Activated CD4-positive, alpha-beta T cell treated with anti-CD3 and anti-CD28 coated beads for 36 hours (primary cell): ENCODE measurements around the gene TMEM203. TPM values are rescaled to one million over a fixed set of nuclear protein-coding genes. Genes with fewer than 3 reads are reported as not detected.
A peak's percentile ranks its signal among the peaks of the same experiment; 100 is the strongest.

Experiments
- ATAC-seq: fragments of 200-7000 bp; cut with Tn5 transposase; one replicate; pipeline ENCODE4 v1.10.0; 2021; ENCODE audit warnings: mild to moderate bottlenecking, moderate library complexity
- CTCF ChIA-PET: fragments of 350-600 bp; sonication (Branson Sonifier 250); formaldehyde crosslinking; loops from one replicate; lab custom pipeline; 2021; ENCODE audit warnings: antibody characterized with exemption; lab: Charles Lee
- POLR2A ChIA-PET: fragments of 350-600 bp; sonication (Branson Sonifier 250); formaldehyde crosslinking; loops from one replicate; lab custom pipeline; 2021; ENCODE audit warnings: antibody characterized with exemption, inconsistent platforms; lab: Charles Lee
- DNase-seq: peaks from one replicate; pipeline ENCODE4 v3.0.0-alpha.2; 2020
- H3K27ac Mint-ChIP-seq: one replicate; pipeline ENCODE4 v1.8.0; 2021; ENCODE audit warnings: mixed read lengths
- H3K27me3 Mint-ChIP-seq: one replicate; pipeline ENCODE4 v1.8.0; 2021; ENCODE audit warnings: mixed read lengths
- H3K36me3 Mint-ChIP-seq: one replicate; pipeline ENCODE4 v1.8.0; 2021; ENCODE audit warnings: low read depth, mixed read lengths
- H3K4me1 Mint-ChIP-seq: one replicate; pipeline ENCODE4 v1.8.0; 2021; ENCODE audit warnings: mixed read lengths
- H3K4me3 Mint-ChIP-seq: one replicate; pipeline ENCODE4 v1.8.0; 2021; ENCODE audit warnings: mild to moderate bottlenecking, moderate library complexity, mixed read lengths
- H3K9me3 Mint-ChIP-seq: one replicate; pipeline ENCODE4 v1.8.0; 2021; ENCODE audit warnings: low read depth, mixed read lengths
- intact Hi-C, 2 experiments: fragments of 100-400 bp; cut with DNase I in 1 of 2; cut with micrococcal nuclease in 1 of 2; formaldehyde crosslinking; loops; one replicate each; pipeline versions ENCODE4 v1.14.2 to v1.15.1; 2022 to 2024; cut with DNase I, micrococcal nuclease
- total RNA-seq, 2 experiments: library from RNA; stranded (reverse); gene quantifications; one replicate each; pipeline ENCODE4 v1.2.3, GENCODE V29; 2021

Gene TMEM203
- total RNA-seq, 2 experiments from 2014 or later = 25.0 to 30.7 TPM

DNA sequence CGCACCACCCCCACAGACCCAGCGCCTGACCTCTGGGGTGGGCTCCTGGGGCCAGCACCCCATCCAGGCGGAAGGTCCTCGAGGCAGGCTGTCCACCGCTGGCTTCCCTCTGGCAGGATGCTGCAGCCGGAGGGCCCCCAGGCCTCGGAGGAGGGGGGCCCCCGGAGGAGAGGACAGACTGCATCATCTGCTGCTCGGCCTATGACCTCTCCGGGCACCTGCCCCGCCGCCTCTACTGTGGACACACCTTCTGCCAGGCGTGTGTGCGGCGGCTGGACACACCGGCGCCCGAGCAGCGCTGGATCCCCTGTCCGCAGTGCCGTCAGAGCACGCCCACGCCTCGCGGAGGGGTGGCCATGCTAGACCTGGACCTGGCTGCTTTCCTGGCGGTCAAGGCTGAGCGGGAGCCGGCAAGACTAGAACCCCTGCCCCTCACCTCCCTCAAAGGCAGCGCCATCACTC, 23.1 kb upstream of the TMEM203 start:
- no peak overlapping the region for H3K4me3 Mint-ChIP-seq
- DNase-seq = no peak
- peaks cover 8% of the 10 kb centered on the region for H3K4me1 Mint-ChIP-seq
- ChIA-PET CTCF (interaction anchor here (0.5 kb wide), 1 partner anchor 182 kb away, joined by 3 read pairs; no protein-coding TSS in a partner anchor), POLR2A (no interaction called here)
- H3K27ac Mint-ChIP-seq = no peak overlapping the region
- ATAC-seq = no peak
- peaks cover 2% of the 10 kb centered on the region for H3K27me3 Mint-ChIP-seq
- no peaks in the 10 kb centered on the region for H3K36me3 Mint-ChIP-seq
- H3K9me3 Mint-ChIP-seq = no peaks in the 10 kb centered on the region
- intact Hi-C loops = loop anchor here in 1 of 2 experiments (10.0 kb wide), 2 partner anchors 184 to 444 kb away; partner anchors contain the start of gene NPDC1

DNA sequence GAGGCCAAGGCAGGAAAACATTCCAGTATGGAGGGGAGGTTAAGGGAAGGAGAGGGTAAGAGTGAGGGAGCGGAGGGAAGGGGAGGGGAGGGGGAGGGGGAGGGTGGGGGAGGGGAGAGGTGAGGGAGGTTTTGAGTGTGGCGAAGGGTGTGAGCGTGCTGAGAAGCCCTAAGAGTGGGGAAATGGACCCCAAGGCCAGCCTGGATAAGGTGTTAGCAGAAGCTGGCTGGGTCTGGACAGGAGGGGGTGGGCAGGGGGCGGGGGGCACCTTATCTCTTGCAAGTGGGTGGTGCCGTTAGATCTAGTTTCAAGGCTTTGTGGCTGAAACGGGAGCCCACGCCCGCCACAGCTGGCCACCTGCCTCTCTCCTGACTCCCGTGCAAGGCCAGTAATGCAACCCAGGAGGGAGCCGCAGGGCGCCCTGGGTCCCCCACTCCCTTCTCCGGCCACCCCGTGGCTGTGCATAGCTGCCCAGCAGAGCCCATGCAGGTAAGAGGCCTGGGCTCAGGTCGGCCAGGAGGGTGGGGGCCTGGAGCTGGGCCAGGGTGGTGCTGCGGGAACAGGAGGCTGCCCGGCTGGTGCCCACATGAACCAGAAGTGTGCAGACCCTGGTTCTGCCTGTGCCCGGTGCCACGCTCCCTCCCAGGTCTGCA, 22.5 kb upstream of the TMEM203 start:
- H3K4me3 Mint-ChIP-seq = no peak overlapping the region
- H3K27me3 Mint-ChIP-seq = peaks cover 2% of the 10 kb centered on the region
- CTCF ChIA-PET = interaction anchor here (0.6 to 2.9 kb wide), 8 partner anchors 9 to 181 kb away, joined by 3 to 13 read pairs (median 8); partner anchors contain the start of genes NDOR1, NPDC1, TMEM203 and TPRN
- H3K27ac Mint-ChIP-seq = no peak overlapping the region
- H3K4me1 Mint-ChIP-seq = peaks cover 8% of the 10 kb centered on the region
- no peaks in the 10 kb centered on the region for H3K9me3 Mint-ChIP-seq
- intact Hi-C loops = loop anchor here (1.0 to 10.0 kb wide), 3 partner anchors 110 to 443 kb away; partner anchors contain the start of gene NPDC1 (in 1 of the 2)
- H3K36me3 Mint-ChIP-seq = no peaks in the 10 kb centered on the region
- POLR2A ChIA-PET = interaction anchor here (1.0 kb wide), 1 partner anchor 13 kb away, joined by 6 read pairs; the partner anchor contains the start of gene TUBB4B
- DNase-seq = no peak
- no peak for ATAC-seq

DNA sequence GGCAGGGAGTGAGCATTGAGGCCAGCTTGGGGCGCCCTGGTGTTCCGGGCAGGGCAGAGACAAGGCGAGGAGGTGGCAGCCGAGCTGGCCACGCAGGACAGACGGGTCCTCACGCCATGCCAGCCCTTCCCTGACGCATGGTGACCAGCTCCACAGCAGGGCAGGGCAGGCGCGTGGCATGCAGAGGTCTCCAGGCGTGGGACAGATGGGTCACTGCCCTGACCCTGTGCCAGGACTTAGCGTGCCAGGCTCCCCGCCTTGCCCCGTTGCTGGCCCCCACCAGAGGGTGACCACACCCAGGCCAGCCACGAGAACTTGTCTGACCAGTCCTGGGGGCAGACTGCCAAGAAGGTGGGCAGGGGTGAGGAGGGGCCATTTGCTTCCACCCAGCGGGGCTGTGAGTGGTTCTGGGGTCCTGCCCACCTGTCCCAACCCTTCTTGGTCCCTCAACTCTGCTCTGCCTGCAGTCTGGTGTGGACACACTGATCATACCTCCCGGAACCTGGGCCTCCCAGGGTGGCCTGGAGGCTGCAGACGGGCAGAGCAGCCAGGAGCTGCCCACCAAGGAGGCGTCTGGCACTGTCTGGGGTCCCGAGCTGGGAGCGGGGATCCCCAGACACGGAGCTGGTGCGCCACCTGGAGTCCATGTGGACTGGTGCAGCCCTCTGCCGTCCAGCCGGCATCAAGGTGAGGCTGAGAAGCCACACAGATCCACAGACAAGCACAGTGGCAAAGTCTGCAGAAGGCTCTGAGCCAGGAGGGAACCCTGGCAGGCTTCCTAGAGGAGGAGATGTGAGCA, 21.8 kb upstream of the TMEM203 start, which contains the start of gene RNF224:
Gene RNF224 (plus strand): TSS at position 449 of the 799 bp plus-strand sequence. CDS start 834 bp downstream, outside the sequence.
- ChIA-PET CTCF (interaction anchor here (0.5 to 2.9 kb wide), 14 partner anchors 9 to 181 kb away, joined by 3 to 13 read pairs (median 4); partner anchors contain the start of genes NDOR1, NPDC1, TMEM203 and TPRN), POLR2A (interaction anchor here (1.0 kb wide), 1 partner anchor 13 kb away, joined by 6 read pairs; the partner anchor contains the start of gene TUBB4B)
- Mint-ChIP-seq H3K27ac (no peak within 1 kb of the TSS), H3K36me3 (no peaks in the 10 kb centered on the region), H3K4me3 (no peak within 1 kb of the TSS), H3K4me1 (peaks cover 8% of the 10 kb centered on the region), H3K27me3 (peaks cover 2% of the 10 kb centered on the region), H3K9me3 (no peaks in the 10 kb centered on the region)
- intact Hi-C loops = loop anchor here (1.0 to 10.0 kb wide), 3 partner anchors 109 to 442 kb away; partner anchors contain the start of gene NPDC1 (in 1 of the 2)
- peak; percentile 90 for DNase-seq
- peak; percentile 38 for ATAC-seq

DNA sequence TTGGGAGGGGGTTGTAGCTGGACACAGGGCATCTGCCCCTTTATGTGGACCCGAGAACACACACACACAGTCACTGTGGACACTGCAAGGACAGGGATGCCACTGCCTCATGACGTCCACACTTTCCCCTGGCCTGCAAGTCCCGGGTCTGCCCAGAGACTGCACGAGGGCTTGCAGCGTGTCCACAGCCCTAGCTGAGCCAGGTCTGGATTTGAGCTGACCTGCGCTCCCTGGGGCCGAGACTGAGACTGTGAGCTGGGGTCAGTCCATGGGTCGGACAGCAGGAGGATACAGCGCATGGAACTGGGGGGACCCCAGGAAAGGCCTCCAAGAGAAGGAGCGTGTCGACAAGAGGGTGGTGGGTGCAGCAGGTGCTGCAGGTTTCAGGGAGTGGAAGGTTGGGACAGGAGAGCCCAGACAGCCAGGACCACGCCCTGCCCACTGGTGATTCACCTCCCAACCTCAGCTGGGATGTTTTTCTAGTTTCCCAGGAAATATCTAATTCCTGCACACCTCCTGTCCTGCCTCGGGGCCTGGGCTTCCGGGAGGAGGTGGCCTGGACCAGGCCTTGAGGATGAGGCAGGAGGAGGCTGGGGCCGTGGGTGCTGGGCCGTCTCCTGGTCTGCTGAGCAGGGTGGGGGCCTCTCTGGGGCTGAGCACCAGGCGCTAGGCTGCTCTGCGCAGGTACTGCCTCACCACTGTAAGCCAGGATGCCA, 21.0 kb upstream of the TMEM203 start:
- H3K9me3 Mint-ChIP-seq = no peaks in the 10 kb centered on the region
- CTCF ChIA-PET = interaction anchor here (0.5 to 2.9 kb wide), 10 partner anchors 10 to 107 kb away, joined by 3 to 13 read pairs (median 6); partner anchors contain the start of genes NDOR1, TMEM203 and TPRN
- peaks cover 8% of the 10 kb centered on the region for H3K4me1 Mint-ChIP-seq
- no peaks in the 10 kb centered on the region for H3K36me3 Mint-ChIP-seq
- DNase-seq = no peak
- no peak overlapping the region for H3K4me3 Mint-ChIP-seq
- intact Hi-C loops = loop anchor here (1.0 to 10.0 kb wide), 3 partner anchors 108 to 442 kb away; partner anchors contain the start of gene NPDC1 (in 1 of the 2)
- no peak overlapping the region for H3K27ac Mint-ChIP-seq
- POLR2A ChIA-PET = no interaction called here
- peaks cover 2% of the 10 kb centered on the region for H3K27me3 Mint-ChIP-seq
- no peak for ATAC-seq

DNA sequence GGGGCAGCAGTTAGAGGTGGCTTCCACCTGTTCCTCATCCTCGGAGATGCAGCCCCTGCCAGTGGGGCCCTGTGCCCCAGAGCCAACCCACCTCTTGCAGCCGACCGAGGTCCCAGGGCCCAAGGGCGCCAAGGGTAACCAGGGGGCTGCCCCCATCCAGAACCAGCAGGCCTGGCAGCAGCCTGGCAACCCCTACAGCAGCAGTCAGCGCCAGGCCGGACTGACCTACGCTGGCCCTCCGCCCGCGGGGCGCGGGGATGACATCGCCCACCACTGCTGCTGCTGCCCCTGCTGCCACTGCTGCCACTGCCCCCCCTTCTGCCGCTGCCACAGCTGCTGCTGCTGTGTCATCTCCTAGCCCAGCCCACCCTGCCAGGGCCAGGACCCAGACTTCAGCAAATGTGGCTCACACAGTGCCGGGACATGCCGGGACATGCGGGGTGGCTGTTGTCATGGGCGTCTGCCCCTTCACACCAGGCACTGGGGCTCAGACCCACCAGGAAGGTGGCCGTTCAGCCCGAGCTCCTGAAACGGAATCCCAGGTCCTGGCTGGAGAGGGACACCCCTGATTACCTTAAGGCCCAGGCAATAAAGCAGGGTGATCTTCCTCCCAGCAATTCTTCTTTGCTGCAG, 20.4 kb upstream of the TMEM203 start:
- DNase-seq = no peak
- Mint-ChIP-seq H3K27ac (no peak overlapping the region), H3K4me3 (no peak overlapping the region), H3K27me3 (peaks cover 2% of the 10 kb centered on the region), H3K9me3 (no peaks in the 10 kb centered on the region), H3K4me1 (peaks cover 8% of the 10 kb centered on the region), H3K36me3 (no peaks in the 10 kb centered on the region)
- intact Hi-C loops = loop anchor here in 1 of 2 experiments (10.0 kb wide), 2 partner anchors 181 to 441 kb away; partner anchors contain the start of gene NPDC1
- POLR2A ChIA-PET = no interaction called here
- CTCF ChIA-PET = interaction anchor here (0.7 to 3.9 kb wide), 7 partner anchors 11 to 135 kb away, joined by 3 to 23 read pairs (median 12); partner anchors contain the start of genes NDOR1 and TMEM203
- no peak for ATAC-seq

DNA sequence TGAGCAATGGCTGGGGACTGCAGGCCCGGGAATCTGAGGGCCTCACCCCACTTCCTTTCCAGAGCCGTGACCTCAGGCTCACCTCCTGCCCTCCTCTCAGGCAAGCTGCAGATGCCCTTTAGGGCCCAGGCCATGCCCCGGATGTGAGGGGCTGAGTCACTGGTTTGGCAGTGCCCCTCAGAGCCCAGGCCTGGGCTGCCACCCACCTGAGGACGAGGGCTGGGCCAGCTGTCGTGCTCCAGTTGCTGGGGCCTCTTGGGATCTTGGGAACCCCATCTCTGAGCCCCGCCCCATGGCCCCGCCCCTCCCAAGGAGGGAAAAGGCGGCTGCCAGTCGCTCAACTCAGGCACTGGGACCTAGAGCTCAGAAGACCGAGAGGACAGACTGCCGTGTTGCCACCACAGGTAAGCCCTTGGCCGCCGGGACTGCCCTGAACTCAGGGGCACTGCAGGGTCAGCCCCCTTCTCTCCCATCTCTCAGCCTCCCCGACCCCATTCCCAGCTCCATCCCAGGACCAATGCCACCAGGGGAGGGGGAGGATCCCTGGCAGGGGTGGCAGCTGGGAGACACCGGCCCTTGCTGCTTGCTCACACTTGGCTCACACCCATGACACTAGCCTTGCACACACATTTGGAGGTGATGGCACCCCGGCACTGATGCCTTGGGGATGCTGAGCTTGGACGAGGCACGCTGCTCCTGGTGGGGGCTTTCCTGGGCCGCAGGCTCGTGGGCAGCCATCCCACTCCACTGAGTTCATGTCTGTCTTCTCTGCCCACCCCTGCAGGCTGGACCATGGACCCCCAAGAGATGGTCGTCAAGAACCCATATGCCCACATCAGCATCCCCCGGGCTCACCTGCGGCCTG, 19.6 kb upstream of the TMEM203 start, which contains the start of gene CYSRT1:
Gene CYSRT1 (plus strand): TSS at position 345 of the 865 bp plus-strand sequence. CDS start 448 bp downstream, at position 793.
- no peaks in the 10 kb centered on the region for H3K36me3 Mint-ChIP-seq
- peak; percentile 6 for ATAC-seq
- ChIA-PET POLR2A (no interaction called here), CTCF (interaction anchor here (0.7 to 3.9 kb wide), 6 partner anchors 12 to 134 kb away, joined by 3 to 23 read pairs (median 7); partner anchors contain the start of genes NDOR1 and TMEM203)
- H3K4me3 Mint-ChIP-seq = peak within 1 kb of the TSS; percentile 80
- peak within 1 kb of the TSS; percentile 19 for H3K27ac Mint-ChIP-seq
- intact Hi-C loops = loop anchor here in 1 of 2 experiments (5.0 to 10.0 kb wide), 3 partner anchors 38 to 440 kb away; partner anchors contain the start of genes ANAPC2, NPDC1 and SSNA1
- peaks cover 2% of the 10 kb centered on the region for H3K27me3 Mint-ChIP-seq
- H3K4me1 Mint-ChIP-seq = peaks cover 8% of the 10 kb centered on the region
- no peaks in the 10 kb centered on the region for H3K9me3 Mint-ChIP-seq
- peak; percentile 67 for DNase-seq

DNA sequence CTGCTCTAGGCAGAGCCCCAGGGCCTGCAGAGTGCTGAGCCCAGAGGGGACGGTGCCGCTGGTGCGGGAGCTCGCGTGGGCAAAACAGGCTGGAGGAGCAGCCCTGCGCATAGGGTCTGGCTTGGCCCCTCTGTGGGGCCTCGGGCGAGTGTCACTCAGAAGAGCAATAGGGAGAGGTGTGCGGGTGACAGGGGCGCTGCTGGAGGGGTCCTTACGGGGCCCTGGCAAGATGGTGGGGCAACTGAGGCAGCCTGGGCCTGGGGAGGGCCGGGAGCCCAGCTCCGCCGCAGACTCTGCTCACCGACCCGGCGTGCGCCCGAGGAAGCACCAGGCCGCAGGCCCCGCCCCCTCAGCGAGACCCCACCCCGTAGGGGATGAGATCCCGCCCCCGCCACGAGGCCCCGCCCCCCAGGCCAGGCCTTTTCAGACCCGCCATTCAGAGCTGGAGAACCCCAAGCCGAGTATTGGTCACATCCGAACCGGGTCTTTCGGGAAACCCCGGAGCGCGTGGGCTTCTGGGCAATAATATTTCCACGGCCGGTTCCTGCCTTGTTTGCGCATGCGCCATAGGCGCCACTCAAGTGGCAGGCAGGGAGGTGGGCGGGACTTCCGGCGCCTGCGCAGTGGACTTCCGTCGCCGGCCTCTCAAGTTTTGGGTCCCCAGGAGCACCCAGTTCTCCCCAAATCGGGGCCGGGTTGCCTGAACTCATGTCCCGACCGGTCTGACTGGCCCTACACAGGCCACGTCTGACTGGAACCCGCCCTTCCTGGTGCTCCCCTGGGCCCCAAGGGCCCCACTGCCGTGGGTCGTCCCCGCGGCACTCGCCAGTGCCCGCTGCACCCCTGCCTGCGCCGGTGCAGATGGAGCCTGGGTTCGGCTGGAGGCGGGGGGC, 17.9 kb upstream of the TMEM203 start:
- H3K4me3 Mint-ChIP-seq = peak overlapping the region; percentile 80
- ATAC-seq (peak; percentile 90), DNase-seq (peak; percentile 99)
- no peaks in the 10 kb centered on the region for H3K9me3 Mint-ChIP-seq
- ChIA-PET POLR2A (interaction anchor here (1.0 to 1.8 kb wide), 4 partner anchors 16 to 94 kb away, joined by 3 to 10 read pairs (median 4); partner anchors contain the start of gene TUBB4B), CTCF (interaction anchor here (0.6 to 3.9 kb wide), 11 partner anchors 13 to 127 kb away, joined by 3 to 23 read pairs (median 3); partner anchors contain the start of genes NDOR1, TMEM203 and TUBB4B)
- H3K27me3 Mint-ChIP-seq = peaks cover 2% of the 10 kb centered on the region
- H3K36me3 Mint-ChIP-seq = no peaks in the 10 kb centered on the region
- H3K4me1 Mint-ChIP-seq = peaks cover 8% of the 10 kb centered on the region
- intact Hi-C loops = loop anchor here (1.0 to 10.0 kb wide), 24 partner anchors 13 to 439 kb away; partner anchors contain the start of genes ANAPC2 (in 2 of the 2), SSNA1 (in 2 of the 2), TPRN (in 2 of the 2) and ABCA2 (in 1 of the 2)
- peak overlapping the region; percentile 83 for H3K27ac Mint-ChIP-seq
